Prostate gland (tissue), 2 donors: Measurements from ENCODE around the gene TMPRSS7. TPM values are rescaled to one million over a fixed set of nuclear protein-coding genes. Genes with fewer than 3 reads are reported as not detected.
A peak's percentile ranks its signal among the peaks of the same experiment; 100 is the strongest.

Experiments
- DNase-seq: peaks from one replicate; pipeline ENCODE4 v3.0.0-alpha.2; 2019; ENCODE audit warnings: low spot score
- H3K27ac ChIP-seq, 2 donors: fragments of 200-600 bp; sonication (generic); 2 replicates each; pipeline ENCODE4 v1.5.1; 2017 to 2019
- H3K27me3 ChIP-seq: fragments of 200-600 bp; sonication (generic); replicated peaks from 2 replicates; pipeline ENCODE4 v1.5.1; 2019; ENCODE audit not compliant: insufficient read depth
- H3K36me3 ChIP-seq, 2 donors: fragments of 200-600 bp; sonication (generic); 1 replicate in 1 of 2; 2 replicates in 1 of 2; pipeline versions ENCODE4 v1.5.1 to v1.8.1; 2017 to 2019
- H3K4me1 ChIP-seq: fragments of 200-600 bp; sonication (generic); replicated peaks from 2 replicates; pipeline ENCODE4 v1.5.1; 2019
- H3K4me3 ChIP-seq, 2 donors: fragments of 200-600 bp; sonication (generic); 2 replicates each; pipeline ENCODE4 v1.5.1; 2017 to 2019
- H3K9me3 ChIP-seq: fragments of 200-600 bp; sonication (generic); 2 replicates; pipeline ENCODE4 v1.5.1; 2017
- POLR2A ChIP-seq: fragments of 450-650 bp; IDR thresholded peaks from one replicate; pipeline ENCODE4 v1.6.1; 2016; ENCODE audit warnings: antibody characterized with exemption, mild to moderate bottlenecking
- POLR2AphosphoS5 ChIP-seq: sonication (generic); formaldehyde crosslinking; IDR thresholded peaks from one replicate; pipeline ENCODE4 v1.6.1; 2017; ENCODE audit warnings: antibody characterized with exemption
- WGBS: methylation state at CpG from one replicate; pipeline ENCODE4 v1.1.5; 2018; 5-methylcytosine and 5-hydroxymethylcytosine counted together
- intact Hi-C: fragments of 100-400 bp; cut with DNase I; formaldehyde crosslinking; loops from one replicate; pipeline ENCODE4 v1.14.2; 2022
- total RNA-seq, 2 donors: library from RNA; depleted of rRNA; stranded (reverse); fragments of >200 nt; gene quantifications; one replicate each; pipeline ENCODE4 v1.1.0, GENCODE V29; 2016
- TF ChIP-seq, protein P1 (sequence below), 4 experiments: fragments of 200-600 bp in 2 of 4; fragments of 450-650 bp in 2 of 4; sonication (generic) in 2 of 4; IDR thresholded peaks; 1 replicate in 3 of 4; 2 replicates in 1 of 4; pipeline ENCODE4 v1.5.1; 2016 to 2019; ENCODE audit warnings: antibody characterized with exemption in 4 of 4, mild to moderate bottlenecking in 2 of 4, moderate library complexity in 2 of 4

TMPRSS7 gene
- total RNA-seq, 2 donors from 2014 or later = not detected

GRCh38 chr3:112109322-112109721, 74.8 kb downstream of the TMPRSS7 start:
- H3K4me1 ChIP-seq = no peaks in the 10 kb centered on the region
- peak overlapping the region; percentile 21 to 37 for H3K27ac ChIP-seq
- H3K9me3 ChIP-seq = no peaks in the 10 kb centered on the region
- TF ChIP-seq POLR2AphosphoS5 = peak; percentile 74
- TF ChIP-seq, protein P1, sequence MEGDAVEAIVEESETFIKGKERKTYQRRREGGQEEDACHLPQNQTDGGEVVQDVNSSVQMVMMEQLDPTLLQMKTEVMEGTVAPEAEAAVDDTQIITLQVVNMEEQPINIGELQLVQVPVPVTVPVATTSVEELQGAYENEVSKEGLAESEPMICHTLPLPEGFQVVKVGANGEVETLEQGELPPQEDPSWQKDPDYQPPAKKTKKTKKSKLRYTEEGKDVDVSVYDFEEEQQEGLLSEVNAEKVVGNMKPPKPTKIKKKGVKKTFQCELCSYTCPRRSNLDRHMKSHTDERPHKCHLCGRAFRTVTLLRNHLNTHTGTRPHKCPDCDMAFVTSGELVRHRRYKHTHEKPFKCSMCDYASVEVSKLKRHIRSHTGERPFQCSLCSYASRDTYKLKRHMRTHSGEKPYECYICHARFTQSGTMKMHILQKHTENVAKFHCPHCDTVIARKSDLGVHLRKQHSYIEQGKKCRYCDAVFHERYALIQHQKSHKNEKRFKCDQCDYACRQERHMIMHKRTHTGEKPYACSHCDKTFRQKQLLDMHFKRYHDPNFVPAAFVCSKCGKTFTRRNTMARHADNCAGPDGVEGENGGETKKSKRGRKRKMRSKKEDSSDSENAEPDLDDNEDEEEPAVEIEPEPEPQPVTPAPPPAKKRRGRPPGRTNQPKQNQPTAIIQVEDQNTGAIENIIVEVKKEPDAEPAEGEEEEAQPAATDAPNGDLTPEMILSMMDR (IDR thresholded peaks at IDR 0.05) = no peak
- no peak for TF ChIP-seq POLR2A
- intact Hi-C loops = no loop called here
- H3K36me3 ChIP-seq = no peaks in the 10 kb centered on the region
- DNase-seq = no peak
- H3K4me3 ChIP-seq = no peak overlapping the region
- H3K27me3 ChIP-seq = no peaks in the 10 kb centered on the region
- 35% methylated on average over 5 of the region's 5 CpGs for WGBS

- intact Hi-C loops = loop anchor here (10.0 kb wide), 1 partner anchor 423 kb away; no protein-coding TSS in a partner anchor
- Histone ChIP-seq H3K27me3 (no peaks in the 10 kb centered on the region), H3K9me3 (no peaks in the 10 kb centered on the region), H3K4me1 (no peaks in the 10 kb centered on the region), H3K27ac (no peak overlapping the region), H3K36me3 (no peaks in the 10 kb centered on the region), H3K4me3 (no peak overlapping the region)
- peak; percentile 66 for DNase-seq
- WGBS = 22% methylated on average over 3 of the region's 3 CpGs
- TF ChIP-seq POLR2A (no peak), POLR2AphosphoS5 (peak; percentile 72)
- TF ChIP-seq, protein P1 (IDR thresholded peaks at IDR 0.05) = peak in 3 of 4 experiments; percentile 48 to 67 (median 64)
Measured at GRCh38 chr3:112111785-112112402, 77.4 kb downstream of the TMPRSS7 start.

GRCh38 chr3:112114576-112115160, 80.1 kb downstream of the TMPRSS7 start:
- H3K36me3 ChIP-seq = no peaks in the 10 kb centered on the region

GRCh38 chr3:112115161-112115739, 80.7 kb downstream of the TMPRSS7 start:
- intact Hi-C loops = loop anchor here (10.0 kb wide), 1 partner anchor 420 kb away; no protein-coding TSS in a partner anchor
- no peak for DNase-seq
- TF ChIP-seq POLR2A (no peak), POLR2AphosphoS5 (no peak)
- TF ChIP-seq, protein P1 (IDR thresholded peaks at IDR 0.05) = no peak
- no peak overlapping the region for H3K27ac ChIP-seq
- no peaks in the 10 kb centered on the region for H3K36me3 ChIP-seq
- no peaks in the 10 kb centered on the region for H3K9me3 ChIP-seq
- no peaks in the 10 kb centered on the region for H3K27me3 ChIP-seq
- H3K4me3 ChIP-seq = no peak overlapping the region
- H3K4me1 ChIP-seq = no peaks in the 10 kb centered on the region
- whole genome bisulfite sequencing = 91% methylated on average over 6 of the region's 6 CpGs

More at GRCh38 chr3:112114576-112115160, 80.1 kb downstream of the TMPRSS7 start:
- Histone ChIP-seq H3K9me3 (no peaks in the 10 kb centered on the region), H3K27ac (no peak overlapping the region), H3K4me1 (no peaks in the 10 kb centered on the region), H3K27me3 (no peaks in the 10 kb centered on the region), H3K4me3 (no peak overlapping the region)
- TF ChIP-seq, protein P1 (IDR thresholded peaks at IDR 0.05) = no peak
- TF ChIP-seq POLR2A (no peak), POLR2AphosphoS5 (no peak)
- 97% methylated on average over 6 of the region's 6 CpGs for WGBS
- intact Hi-C loops = loop anchor here (10.0 kb wide), 1 partner anchor 420 kb away; no protein-coding TSS in a partner anchor
- no peak for DNase-seq
